ENCODE measurements around the gene PDCD10.

DNA sequence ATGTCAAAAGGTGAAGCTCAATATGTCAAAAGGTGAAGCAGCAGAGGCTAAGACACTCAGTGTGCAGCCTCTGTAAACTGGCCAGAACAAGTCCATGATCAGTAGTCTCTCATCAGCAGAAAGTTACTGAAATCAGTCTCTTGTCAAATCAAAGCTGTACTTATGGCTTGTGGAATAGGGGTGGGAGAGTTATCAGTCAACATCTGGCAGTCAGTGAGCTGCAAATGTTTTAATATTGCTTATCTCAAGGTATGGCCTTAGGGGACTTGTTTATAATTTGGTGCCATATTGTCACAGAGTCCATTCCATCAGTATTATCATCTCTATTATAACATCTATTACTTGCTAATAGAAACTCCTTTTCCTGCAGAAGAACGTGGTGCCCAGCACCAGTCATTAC lies 66.0 kb downstream of the PDCD10 start:
- TF ChIP-seq, protein P1, sequence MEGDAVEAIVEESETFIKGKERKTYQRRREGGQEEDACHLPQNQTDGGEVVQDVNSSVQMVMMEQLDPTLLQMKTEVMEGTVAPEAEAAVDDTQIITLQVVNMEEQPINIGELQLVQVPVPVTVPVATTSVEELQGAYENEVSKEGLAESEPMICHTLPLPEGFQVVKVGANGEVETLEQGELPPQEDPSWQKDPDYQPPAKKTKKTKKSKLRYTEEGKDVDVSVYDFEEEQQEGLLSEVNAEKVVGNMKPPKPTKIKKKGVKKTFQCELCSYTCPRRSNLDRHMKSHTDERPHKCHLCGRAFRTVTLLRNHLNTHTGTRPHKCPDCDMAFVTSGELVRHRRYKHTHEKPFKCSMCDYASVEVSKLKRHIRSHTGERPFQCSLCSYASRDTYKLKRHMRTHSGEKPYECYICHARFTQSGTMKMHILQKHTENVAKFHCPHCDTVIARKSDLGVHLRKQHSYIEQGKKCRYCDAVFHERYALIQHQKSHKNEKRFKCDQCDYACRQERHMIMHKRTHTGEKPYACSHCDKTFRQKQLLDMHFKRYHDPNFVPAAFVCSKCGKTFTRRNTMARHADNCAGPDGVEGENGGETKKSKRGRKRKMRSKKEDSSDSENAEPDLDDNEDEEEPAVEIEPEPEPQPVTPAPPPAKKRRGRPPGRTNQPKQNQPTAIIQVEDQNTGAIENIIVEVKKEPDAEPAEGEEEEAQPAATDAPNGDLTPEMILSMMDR (IDR thresholded peaks at IDR 0.05): no peak
- TF ChIP-seq POLR2A (IDR thresholded peaks at IDR 0.05): no peak

Measured in lower leg skin (tissue), 3 donors.